ENCODE measurements around the gene KDM6A.
"Not testable (repeated sequence)": the region's sequence is repeated elsewhere in the genome, so short reads cannot be mapped to it uniquely, and the experiment has no call there.

KDM6A gene

GRCh38 chrX:45007598-45007997, 134.6 kb downstream of the KDM6A start:
- no peak for DNase-seq (ENCODE audit: low read depth)

GRCh38 chrX:45009371-45010000, 136.5 kb downstream of the KDM6A start:
- no peak for DNase-seq (ENCODE audit: low read depth)

- DNase-seq (ENCODE audit: low read depth) = no peak
Measured at GRCh38 chrX:45011131-45011530, 138.1 kb downstream of the KDM6A start.

GRCh38 chrX:45011597-45011996, 138.6 kb downstream of the KDM6A start:
- DNase-seq (ENCODE audit: low read depth) = no peak

GRCh38 chrX:45017946-45018345, 145.0 kb downstream of the KDM6A start:
- no peak for DNase-seq (ENCODE audit: low read depth)

GRCh38 chrX:45022150-45022549, 149.2 kb downstream of the KDM6A start:
- DNase-seq (ENCODE audit: low read depth) = no peak

- DNase-seq (ENCODE audit: low read depth) = no peak
Measured at GRCh38 chrX:45024501-45024900, 151.5 kb downstream of the KDM6A start.

- DNase-seq (ENCODE audit: low read depth) = no peak
Measured at GRCh38 chrX:45026036-45026435, 153.0 kb downstream of the KDM6A start.

GRCh38 chrX:45031830-45032378, 158.9 kb downstream of the KDM6A start:
- no peak for DNase-seq (ENCODE audit: low read depth)

GRCh38 chrX:45035071-45035470, 162.1 kb downstream of the KDM6A start:
- DNase-seq (ENCODE audit: low read depth) = no peak

GRCh38 chrX:45036161-45036560, 163.2 kb downstream of the KDM6A start:
- no peak for DNase-seq (ENCODE audit: low read depth)

GRCh38 chrX:45040137-45040536, 167.1 kb downstream of the KDM6A start:
- DNase-seq (ENCODE audit: low read depth) = not testable (repeated sequence)

GRCh38 chrX:45046417-45046816, 173.4 kb downstream of the KDM6A start:
- no peak for DNase-seq (ENCODE audit: low read depth)

GRCh38 chrX:45050558-45050957, 177.6 kb downstream of the KDM6A start:
- no peak for DNase-seq (ENCODE audit: low read depth)

GRCh38 chrX:45056428-45057145, 183.6 kb downstream of the KDM6A start:
- no peak for DNase-seq (ENCODE audit: low read depth)

GRCh38 chrX:45059906-45060305, 186.9 kb downstream of the KDM6A start:
- not testable (repeated sequence) for DNase-seq (ENCODE audit: low read depth)

- no peak for DNase-seq (ENCODE audit: low read depth)
Measured at GRCh38 chrX:45063319-45064095, 190.5 kb downstream of the KDM6A start.

- no peak for DNase-seq (ENCODE audit: low read depth)
Measured at GRCh38 chrX:45068569-45068968, 195.6 kb downstream of the KDM6A start.

GRCh38 chrX:45070116-45071007, 197.4 kb downstream of the KDM6A start:
- DNase-seq (ENCODE audit: low read depth) = no peak

- not testable (repeated sequence) for DNase-seq (ENCODE audit: low read depth)
Measured at GRCh38 chrX:45073011-45073410, 200.0 kb downstream of the KDM6A start.

GRCh38 chrX:45077748-45078424, 204.9 kb downstream of the KDM6A start:
- no peak for DNase-seq (ENCODE audit: low read depth)
